ENCODE measurements around the gene BCR. TPM values are rescaled to one million over a fixed set of nuclear protein-coding genes. Genes with fewer than 3 reads are reported as not detected.

The BCR gene
- total RNA-seq, 3 donors from 2014 or later: 43.6 to 56.0 (median 49.5) TPM

GRCh38 chr22:23169043-23169406 lies 11.3 kb upstream of the BCR start:
- intact Hi-C loops (cut with DNase I, micrococcal nuclease): no loop called here
- Histone ChIP-seq H3K4me3 (no peak overlapping the region), H3K9me3 (no peaks in the 10 kb centered on the region), H3K36me3 (ENCODE audit: low read depth) (no peaks in the 10 kb centered on the region), H3K4me1 (ENCODE audit: low read depth) (peaks cover 3% of the 10 kb centered on the region)
- ATAC-seq (no peak), DNase-seq (no peak)
- TF ChIP-seq CTCF (IDR thresholded peaks at IDR 0.05): no peak

DNA sequence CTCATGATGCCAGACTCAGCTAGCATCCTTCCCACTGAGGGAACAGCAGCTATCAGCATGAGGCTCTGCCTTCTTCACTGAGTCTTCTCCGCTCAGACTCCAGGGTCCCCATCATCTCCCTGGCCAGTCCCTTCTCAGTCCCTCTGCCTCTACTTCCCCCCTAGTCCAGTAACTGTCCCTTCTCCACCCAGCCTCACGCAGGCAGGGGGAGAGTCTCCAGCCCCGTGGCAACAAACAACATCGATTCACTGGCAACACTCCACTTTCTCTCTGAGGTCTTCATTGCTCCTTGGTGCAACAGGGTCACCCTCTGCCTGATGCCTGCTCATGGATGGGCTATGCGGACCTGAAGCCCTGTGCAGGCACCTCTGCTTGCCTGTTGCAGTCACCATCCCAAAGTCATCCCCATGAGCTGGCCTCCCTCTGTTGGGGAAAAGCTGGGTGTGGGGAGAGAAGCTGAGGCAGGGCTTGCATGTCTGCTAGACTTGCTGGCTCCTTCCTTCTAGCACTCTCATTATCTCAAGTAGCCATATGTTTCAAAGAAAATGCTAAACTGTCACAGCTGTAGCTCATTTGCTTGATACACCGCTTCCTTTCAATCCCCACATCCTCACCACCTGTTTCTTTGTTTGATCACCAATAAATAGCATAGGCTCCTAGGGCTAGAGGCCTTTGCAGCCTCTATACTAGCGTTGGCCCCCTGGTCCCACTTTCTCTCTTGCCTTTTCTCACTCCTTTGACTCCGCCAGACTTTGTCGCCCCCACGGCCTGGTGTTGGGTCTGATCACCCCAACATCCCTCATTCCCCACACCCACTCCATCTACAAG lies 4.3 kb upstream of the BCR start:
- no peak for TF ChIP-seq CTCF (IDR thresholded peaks at IDR 0.05)
- H3K4me3 ChIP-seq: no peak overlapping the region
- intact Hi-C loops (cut with DNase I, micrococcal nuclease): loop anchor here in 1 of 2 donors (5.0 kb wide), 1 partner anchor 106 kb away; no protein-coding TSS in a partner anchor
- no peaks in the 10 kb centered on the region for H3K36me3 ChIP-seq (ENCODE audit: low read depth)
- DNase-seq: no peak
- peaks cover 11% of the 10 kb centered on the region for H3K9me3 ChIP-seq
- ATAC-seq: no peak
- peaks cover 11% of the 10 kb centered on the region for H3K4me1 ChIP-seq (ENCODE audit: low read depth)

GRCh38 chr22:23176645-23177027 lies 3.7 kb upstream of the BCR start:
- no peaks in the 10 kb centered on the region for H3K36me3 ChIP-seq (ENCODE audit: low read depth)
- no peak for ATAC-seq
- H3K4me1 ChIP-seq (ENCODE audit: low read depth): peaks cover 14% of the 10 kb centered on the region
- intact Hi-C loops (cut with DNase I, micrococcal nuclease): loop anchor here in 1 of 2 donors (5.0 kb wide), 1 partner anchor 106 kb away; no protein-coding TSS in a partner anchor
- no peak overlapping the region for H3K4me3 ChIP-seq
- no peak for TF ChIP-seq CTCF (IDR thresholded peaks at IDR 0.05)
- peaks cover 11% of the 10 kb centered on the region for H3K9me3 ChIP-seq
- no peak for DNase-seq

DNA sequence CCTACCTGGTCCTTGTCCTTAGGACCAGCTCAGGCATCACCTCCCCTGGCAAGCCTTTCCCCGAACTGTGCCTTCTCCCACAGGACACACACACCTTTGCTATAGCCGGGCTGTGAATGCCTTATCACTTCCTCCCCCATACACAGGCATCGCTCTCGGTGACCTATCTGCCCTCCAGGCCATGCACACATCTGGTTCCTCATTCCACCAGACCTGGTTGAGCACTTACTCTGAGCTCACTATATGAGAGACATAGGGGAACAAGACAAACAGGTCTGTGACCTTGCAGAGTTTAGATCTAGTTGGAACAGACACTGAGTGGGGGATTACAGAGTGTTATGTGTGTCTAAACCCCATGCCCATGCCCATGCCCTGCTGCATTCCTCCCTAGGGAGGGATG lies 3.1 kb upstream of the BCR start:
- ATAC-seq (no peak), DNase-seq (no peak)
- H3K4me1 ChIP-seq (ENCODE audit: low read depth): peaks cover 20% of the 10 kb centered on the region
- H3K9me3 ChIP-seq: peaks cover 11% of the 10 kb centered on the region
- no peak for TF ChIP-seq CTCF (IDR thresholded peaks at IDR 0.05)
- H3K36me3 ChIP-seq (ENCODE audit: low read depth): no peaks in the 10 kb centered on the region
- intact Hi-C loops (cut with DNase I, micrococcal nuclease): loop anchor here in 1 of 2 donors (5.0 kb wide), 1 partner anchor 105 kb away; no protein-coding TSS in a partner anchor
- no peak overlapping the region for H3K4me3 ChIP-seq

DNA sequence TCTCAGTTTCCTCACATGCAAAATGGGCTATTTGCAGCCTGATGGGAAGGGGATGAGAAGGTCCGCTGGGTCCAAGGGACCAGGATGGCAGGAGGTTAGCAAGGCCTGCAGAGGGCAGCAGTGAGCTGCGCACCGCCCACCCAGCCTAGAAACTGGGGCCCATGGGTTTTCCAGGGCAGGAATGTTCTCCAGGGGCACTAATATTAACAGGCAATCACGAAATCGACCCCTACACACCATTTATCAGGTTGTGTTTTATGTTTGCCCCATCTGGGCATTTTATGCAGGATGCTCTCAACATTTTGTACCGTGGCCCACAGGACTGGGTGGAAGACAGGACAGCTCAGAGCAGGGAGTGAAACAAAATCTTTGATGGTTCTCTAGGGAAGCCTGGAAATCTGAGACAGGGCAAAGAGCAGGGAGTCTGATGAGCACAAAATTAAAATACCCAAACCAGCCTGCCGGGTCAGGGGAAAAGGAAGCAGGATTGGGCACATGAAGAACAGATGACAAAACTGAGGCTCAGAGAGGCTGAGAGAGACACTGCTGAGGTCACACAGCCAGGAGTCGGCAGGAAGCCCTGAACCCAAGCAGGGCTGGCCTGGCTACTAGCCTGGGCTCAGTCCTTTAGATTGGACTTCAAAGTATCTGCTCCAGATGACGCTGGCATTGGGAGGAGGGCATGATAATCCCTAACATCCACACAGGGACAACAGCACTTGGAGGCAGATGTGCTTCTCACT lies 1.6 kb upstream of the BCR start:
- intact Hi-C loops (cut with DNase I, micrococcal nuclease): loop anchor here (2.0 to 5.0 kb wide), 2 partner anchors 100 to 104 kb away; no protein-coding TSS in a partner anchor
- peak; percentile 92 for TF ChIP-seq CTCF (IDR thresholded peaks at IDR 0.05)
- DNase-seq (peak; percentile 68 to 79 (median 71)), ATAC-seq (peak; percentile 64)
- Histone ChIP-seq H3K9me3 (peaks cover 11% of the 10 kb centered on the region), H3K4me3 (no peak overlapping the region), H3K4me1 (ENCODE audit: low read depth) (peaks cover 34% of the 10 kb centered on the region), H3K36me3 (ENCODE audit: low read depth) (no peaks in the 10 kb centered on the region)

Measured in mucosa of descending colon (tissue), 3 donors.